GM13976 (cell line): ENCODE results near the gene RSRC2.
"Not testable (repeated sequence)": the region's sequence is repeated elsewhere in the genome, so short reads cannot be mapped to it uniquely, and the experiment has no call there.

Experiments
- DNase-seq: peaks from one replicate; pipeline ENCODE4 v3.0.0; 2012; ENCODE audit warnings: low spot score
- CTCF ChIP-seq: IDR thresholded peaks from 2 replicates; pipeline ENCODE4 v1.5.1; 2012; ENCODE audit warnings: borderline replicate concordance, mild to moderate bottlenecking; ENCODE audit not compliant: insufficient read depth; ENCODE audit errors: extremely low read depth, missing control alignments, control extremely low read depth
- in situ Hi-C: fragments of 300-500 bp; cut with MboI; formaldehyde crosslinking; loops from one replicate; pipeline ENCODE4 v1.12.0; 2022; ENCODE audit warnings: low sequenced_read_pairs, mixed read lengths, inconsistent platforms; ENCODE audit not compliant: unreplicated experiment

Gene RSRC2

GRCh38 chr12:122513660-122514059, 13.1 kb downstream of the RSRC2 start:
- in situ Hi-C loops: no loop called here
- no peak for TF ChIP-seq CTCF
- DNase-seq: no peak

- DNase-seq, in situ Hi-C loops: not testable (repeated sequence)
These were observed 13.7 kb downstream of the RSRC2 start for GRCh38 chr12:122513028-122513427.

- no peak for TF ChIP-seq CTCF
- DNase-seq: no peak
- in situ Hi-C loops: no loop called here
These were observed 18.6 kb downstream of the RSRC2 start for GRCh38 chr12:122508163-122508562.

- no peak for DNase-seq
- TF ChIP-seq CTCF: no peak
- in situ Hi-C loops: no loop called here
These were observed 20.3 kb downstream of the RSRC2 start for GRCh38 chr12:122506393-122506938.

GRCh38 chr12:122505419-122506051, 21.2 kb downstream of the RSRC2 start:
- no peak for TF ChIP-seq CTCF
- in situ Hi-C loops: no loop called here

GRCh38 chr12:122503783-122504590, 22.7 kb downstream of the RSRC2 start:
- TF ChIP-seq CTCF: no peak
- in situ Hi-C loops: no loop called here
- DNase-seq: no peak

More at GRCh38 chr12:122505419-122506051, 21.2 kb downstream of the RSRC2 start:
- DNase-seq: no peak

- in situ Hi-C loops: no loop called here
- DNase-seq: no peak
- no peak for TF ChIP-seq CTCF
These were observed 23.5 kb downstream of the RSRC2 start for GRCh38 chr12:122503147-122503751.
